ENCODE measurements around the gene LLGL2. TPM values are rescaled to one million over a fixed set of nuclear protein-coding genes. Genes with fewer than 3 reads are reported as not detected.

LLGL2 gene
- total RNA-seq, 6 donors from 2014 or later: 113 to 256 (median 175) TPM

DNA sequence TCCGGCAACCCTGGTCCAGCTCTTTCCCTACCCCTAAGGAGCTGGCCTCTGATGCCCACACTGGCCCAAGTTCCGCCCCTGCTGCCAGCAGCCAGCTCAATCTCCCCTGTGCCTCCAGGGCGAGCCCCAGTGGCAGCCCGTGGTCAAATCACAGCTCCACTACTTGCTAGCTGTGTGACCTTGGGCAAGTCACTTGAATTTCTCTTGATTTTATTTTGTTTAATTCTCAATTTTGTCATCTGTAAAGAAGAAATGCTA is 20.4 kb upstream of the LLGL2 start:
- DNase-seq (no peak), ATAC-seq (ENCODE audit: low FRiP score in 2 of 2) (no peak)
- peaks cover 0 to 94% (median 56%) of the 10 kb centered on the region in 4 donors for H3K36me3 ChIP-seq
- TF ChIP-seq POLR2AphosphoS5 (IDR thresholded peaks at IDR 0.05) (no peak), CTCF (IDR thresholded peaks at IDR 0.05) (no peak), EP300 (IDR thresholded peaks at IDR 0.05) (no peak), POLR2A (IDR thresholded peaks at IDR 0.05) (no peak)
- peak overlapping the region in 2 of 4 donors; percentile 21 to 57 for H3K27ac ChIP-seq
- no peaks in the 10 kb centered on the region for H3K9me3 ChIP-seq
- no peaks in the 10 kb centered on the region for H3K27me3 ChIP-seq
- no peak overlapping the region for H3K4me3 ChIP-seq
- peaks cover 13 to 61% (median 27%) of the 10 kb centered on the region in 4 donors for H3K4me1 ChIP-seq
- WGBS, 2 donors: 84 to 92% methylated on average over 2 to 4 of the region's 4 CpGs

- WGBS, 2 donors: 86 to 93% methylated on average over 11 of the region's 15 CpGs
- H3K36me3 ChIP-seq: peaks cover 0 to 88% (median 52%) of the 10 kb centered on the region in 4 donors
- peak overlapping the region in 1 of 4 donors; percentile 31 for H3K27ac ChIP-seq
- no peak overlapping the region for H3K4me3 ChIP-seq
- no peaks in the 10 kb centered on the region for H3K27me3 ChIP-seq
- no peak for TF ChIP-seq EP300 (IDR thresholded peaks at IDR 0.05)
- TF ChIP-seq POLR2A (IDR thresholded peaks at IDR 0.05): no peak
- no peak for TF ChIP-seq POLR2AphosphoS5 (IDR thresholded peaks at IDR 0.05)
- no peak for TF ChIP-seq CTCF (IDR thresholded peaks at IDR 0.05)
- DNase-seq (no peak), ATAC-seq (ENCODE audit: low FRiP score in 2 of 2) (no peak)
- peaks cover 12 to 67% (median 29%) of the 10 kb centered on the region in 4 donors for H3K4me1 ChIP-seq
- H3K9me3 ChIP-seq: no peaks in the 10 kb centered on the region
These were observed 19.9 kb upstream of the LLGL2 start for GRCh38 chr17:75505640-75506039.

DNA sequence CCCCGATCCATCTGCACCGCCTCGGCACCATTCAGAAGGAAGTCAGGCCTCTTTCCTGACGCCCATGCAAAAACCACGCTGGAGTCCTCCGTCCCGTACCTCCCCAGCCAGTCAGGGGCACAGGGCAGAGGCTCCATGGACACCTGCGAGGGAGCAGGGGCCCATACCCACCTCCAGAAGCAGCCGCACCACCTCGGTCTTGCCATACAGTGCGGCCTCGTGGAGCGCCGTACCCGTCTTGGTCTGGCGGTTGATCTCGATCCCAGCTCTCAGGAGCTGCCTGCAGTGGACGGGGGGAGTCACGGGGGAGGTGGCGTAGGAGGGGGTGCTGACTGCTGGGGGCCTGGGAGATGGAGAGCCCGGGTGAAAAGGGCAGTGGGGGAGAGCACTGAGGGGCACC is 19.4 kb upstream of the LLGL2 start:
- 89 to 92% methylated on average over 9 to 21 of the region's 21 CpGs for WGBS, 2 donors

GRCh38 chr17:75506888-75507287 is 18.6 kb upstream of the LLGL2 start:
- ATAC-seq (ENCODE audit: low FRiP score in 2 of 2): no peak
- WGBS, 2 donors: 74 to 90% methylated on average over 9 to 20 of the region's 20 CpGs
- no peaks in the 10 kb centered on the region for H3K9me3 ChIP-seq
- H3K4me3 ChIP-seq: no peak overlapping the region
- peak in 1 of 2 donors; percentile 75 for DNase-seq
- peaks cover 21 to 70% (median 36%) of the 10 kb centered on the region in 4 donors for H3K4me1 ChIP-seq
- TF ChIP-seq POLR2A (IDR thresholded peaks at IDR 0.05): no peak
- TF ChIP-seq CTCF (IDR thresholded peaks at IDR 0.05): no peak
- no peak for TF ChIP-seq EP300 (IDR thresholded peaks at IDR 0.05)
- no peak for TF ChIP-seq POLR2AphosphoS5 (IDR thresholded peaks at IDR 0.05)
- no peaks in the 10 kb centered on the region for H3K27me3 ChIP-seq
- H3K27ac ChIP-seq: peak overlapping the region in 3 of 4 donors; percentile 80 to 94 (median 92)
- peaks cover 0 to 76% (median 46%) of the 10 kb centered on the region in 4 donors for H3K36me3 ChIP-seq

More for the DNA sequence above, 19.4 kb upstream of the LLGL2 start:
- Histone ChIP-seq H3K4me1 (peaks cover 13 to 68% (median 31%) of the 10 kb centered on the region in 4 donors), H3K4me3 (no peak overlapping the region), H3K36me3 (peaks cover 0 to 83% (median 49%) of the 10 kb centered on the region in 4 donors), H3K27ac (peak overlapping the region in 3 of 4 donors; percentile 30 to 94 (median 92)), H3K27me3 (no peaks in the 10 kb centered on the region), H3K9me3 (no peaks in the 10 kb centered on the region)
- ATAC-seq (ENCODE audit: low FRiP score in 2 of 2) (no peak), DNase-seq (peak in 1 of 2 donors; percentile 55)
- TF ChIP-seq POLR2AphosphoS5 (IDR thresholded peaks at IDR 0.05): no peak
- TF ChIP-seq POLR2A (IDR thresholded peaks at IDR 0.05): no peak
- no peak for TF ChIP-seq EP300 (IDR thresholded peaks at IDR 0.05)
- no peak for TF ChIP-seq CTCF (IDR thresholded peaks at IDR 0.05)

Measured in upper lobe of left lung (tissue), 6 donors.